HepG2 (cell line): ENCODE measurements around the gene NEK5. TPM values are rescaled to one million over a fixed set of nuclear protein-coding genes. Genes with fewer than 3 reads are reported as not detected.

Source experiments
- EP300 ChIP-seq, 3 experiments: sonication (generic) in 1 of 3; formaldehyde crosslinking in 1 of 3; IDR thresholded peaks; 2 replicates each; pipeline versions ENCODE4 v1.5.1 to v1.6.1; 2011 to 2020; ENCODE audit warnings: low read depth in 2 of 3, low read length in 2 of 3, borderline replicate concordance in 1 of 3, improper control_type of control experiment in 1 of 3, mild to moderate bottlenecking in 1 of 3, missing genetic modification reagents in 1 of 3, moderate library complexity in 1 of 3
- ETV5 ChIP-seq: IDR thresholded peaks from 2 replicates; pipeline ENCODE4 v1.6.1; 2018; ENCODE audit warnings: missing biosample characterization, missing genetic modification reagents, inconsistent platforms, borderline replicate concordance
- HNF4A ChIP-seq: sonication (generic); formaldehyde crosslinking; IDR thresholded peaks from 2 replicates; pipeline ENCODE4 v1.4.0; 2020; ENCODE audit warnings: missing genetic modification reagents
- ISL2 ChIP-seq: sonication (generic); formaldehyde crosslinking; IDR thresholded peaks from 2 replicates; pipeline ENCODE4 v1.5.0; 2020; ENCODE audit warnings: missing genetic modification reagents
- MAFK ChIP-seq, 2 experiments: IDR thresholded peaks in 1 of 2; conservative IDR thresholded peaks in 1 of 2; 2 replicates each; pipeline ENCODE4 v1.6.1; 2011; ENCODE audit warnings: improper control_type of control experiment in 2 of 2, low read length in 2 of 2
- NCOA2 ChIP-seq: sonication (generic); formaldehyde crosslinking; IDR thresholded peaks from 2 replicates; pipeline ENCODE4 v1.8.0; 2022; ENCODE audit warnings: inconsistent platforms
- SOX6 ChIP-seq, 2 experiments: fragments of 450-650 bp in 1 of 2; sonication (generic) in 1 of 2; formaldehyde crosslinking in 1 of 2; IDR thresholded peaks; 2 replicates each; pipeline versions ENCODE4 v1.4.0 to v1.6.1; 2017 to 2020; ENCODE audit warnings: antibody characterized with exemption in 1 of 2, mild to moderate bottlenecking in 1 of 2, missing genetic modification reagents in 1 of 2
- ZNF652 ChIP-seq: IDR thresholded peaks from 2 replicates; pipeline ENCODE4 v1.6.1; 2016; ENCODE audit warnings: low read depth, borderline replicate concordance
- polyA plus RNA-seq, 8 experiments: library from polyadenylated mRNA; depleted of rRNA in 3 of 8; stranded (reverse) in 7 of 8; unstranded in 1 of 8; fragments of >200 nt; fragmentation: Illumina TruSeq in 4 of 8; extraction: Trizol in 4 of 8; gene quantifications; 2 replicates each; pipeline versions ENCODE4 v1.2.1 to v1.2.3, GENCODE V29; 2011 to 2016; ENCODE audit warnings: low read depth in 4 of 8, missing spikeins in 1 of 8, mixed read lengths in 1 of 8; ENCODE audit not compliant: insufficient read depth in 1 of 8
- total RNA-seq, 5 experiments: library from RNA; depleted of rRNA; stranded (reverse); fragments of >200 nt; fragmentation: Illumina TruSeq; extraction: Trizol; gene quantifications; 2 replicates each; pipeline ENCODE4 v1.2.3, GENCODE V29; 2016; ENCODE audit warnings: low read depth in 1 of 5
- TF ChIP-seq, protein P1 (sequence below): sonication (generic); formaldehyde crosslinking; IDR thresholded peaks from 2 replicates; pipeline ENCODE4 v1.4.0; 2020; ENCODE audit warnings: missing genetic modification reagents, borderline replicate concordance
- TF ChIP-seq, protein P2 (sequence below): sonication (generic); formaldehyde crosslinking; IDR thresholded peaks from 2 replicates; pipeline ENCODE4 v1.4.0; 2020; ENCODE audit warnings: missing genetic modification reagents, mild to moderate bottlenecking, borderline replicate concordance
- TF ChIP-seq, protein P3 (sequence below): IDR thresholded peaks from 2 replicates; pipeline ENCODE4 v1.6.1; 2012; ENCODE audit warnings: low read depth, low read length, improper control_type of control experiment
- TF ChIP-seq, protein P4 (sequence below): sonication (generic); formaldehyde crosslinking; IDR thresholded peaks from 2 replicates; pipeline ENCODE4 v1.4.0; 2020; ENCODE audit warnings: low read depth, mild to moderate bottlenecking, missing genetic modification reagents
- TF ChIP-seq, protein P5 (sequence below): sonication (generic); formaldehyde crosslinking; IDR thresholded peaks from 2 replicates; pipeline ENCODE4 v1.4.0; 2020; ENCODE audit warnings: missing genetic modification reagents, low read depth, mild to moderate bottlenecking, borderline replicate concordance
- TF ChIP-seq, protein P6 (sequence below): sonication (generic); formaldehyde crosslinking; IDR thresholded peaks from 2 replicates; pipeline ENCODE4 v1.4.0; 2020; ENCODE audit warnings: mild to moderate bottlenecking, missing genetic modification reagents, borderline replicate concordance

The NEK5 gene
- total and polyA plus RNA-seq, 2 of the 13 experiments (the other 11 are each of a cell fraction or from before 2014, with no cell fraction given) = 0.12 to 0.22 TPM

DNA sequence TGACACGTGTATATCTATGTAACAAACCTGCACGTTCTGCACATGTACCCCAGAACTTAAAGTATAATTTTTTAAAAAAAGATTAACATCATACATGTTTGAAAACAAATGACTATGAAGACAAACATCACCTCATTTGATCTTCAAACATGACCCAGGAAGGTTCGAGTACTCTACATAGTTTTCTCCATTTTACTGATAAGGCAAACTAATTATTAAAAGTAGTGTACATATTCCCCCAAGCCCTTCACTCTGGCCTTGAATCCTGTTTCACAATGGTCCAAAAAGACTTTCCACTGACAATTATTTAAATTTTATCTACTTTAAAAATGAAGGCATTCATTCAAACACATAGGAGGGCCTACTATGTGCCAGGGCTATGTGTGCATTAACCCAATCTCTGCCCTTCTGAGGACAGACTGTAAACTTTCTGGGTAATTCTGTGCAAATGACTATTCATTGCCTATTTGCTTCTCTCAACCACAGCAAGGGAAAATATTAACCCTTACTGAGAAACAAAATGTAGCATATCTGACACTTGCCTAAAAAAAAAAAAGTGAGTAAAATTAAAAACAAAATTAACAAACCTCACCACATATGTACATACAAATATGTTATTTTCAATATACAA, 139.8 kb downstream of the NEK5 start (continued):
- TF ChIP-seq, protein P1, sequence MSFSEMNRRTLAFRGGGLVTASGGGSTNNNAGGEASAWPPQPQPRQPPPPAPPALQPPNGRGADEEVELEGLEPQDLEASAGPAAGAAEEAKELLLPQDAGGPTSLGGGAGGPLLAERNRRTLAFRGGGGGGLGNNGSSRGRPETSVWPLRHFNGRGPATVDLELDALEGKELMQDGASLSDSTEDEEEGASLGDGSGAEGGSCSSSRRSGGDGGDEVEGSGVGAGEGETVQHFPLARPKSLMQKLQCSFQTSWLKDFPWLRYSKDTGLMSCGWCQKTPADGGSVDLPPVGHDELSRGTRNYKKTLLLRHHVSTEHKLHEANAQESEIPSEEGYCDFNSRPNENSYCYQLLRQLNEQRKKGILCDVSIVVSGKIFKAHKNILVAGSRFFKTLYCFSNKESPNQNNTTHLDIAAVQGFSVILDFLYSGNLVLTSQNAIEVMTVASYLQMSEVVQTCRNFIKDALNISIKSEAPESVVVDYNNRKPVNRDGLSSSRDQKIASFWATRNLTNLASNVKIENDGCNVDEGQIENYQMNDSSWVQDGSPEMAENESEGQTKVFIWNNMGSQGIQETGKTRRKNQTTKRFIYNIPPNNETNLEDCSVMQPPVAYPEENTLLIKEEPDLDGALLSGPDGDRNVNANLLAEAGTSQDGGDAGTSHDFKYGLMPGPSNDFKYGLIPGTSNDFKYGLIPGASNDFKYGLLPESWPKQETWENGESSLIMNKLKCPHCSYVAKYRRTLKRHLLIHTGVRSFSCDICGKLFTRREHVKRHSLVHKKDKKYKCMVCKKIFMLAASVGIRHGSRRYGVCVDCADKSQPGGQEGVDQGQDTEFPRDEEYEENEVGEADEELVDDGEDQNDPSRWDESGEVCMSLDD (CRISPR knock-in tag) = no peak
- TF ChIP-seq, protein P2, sequence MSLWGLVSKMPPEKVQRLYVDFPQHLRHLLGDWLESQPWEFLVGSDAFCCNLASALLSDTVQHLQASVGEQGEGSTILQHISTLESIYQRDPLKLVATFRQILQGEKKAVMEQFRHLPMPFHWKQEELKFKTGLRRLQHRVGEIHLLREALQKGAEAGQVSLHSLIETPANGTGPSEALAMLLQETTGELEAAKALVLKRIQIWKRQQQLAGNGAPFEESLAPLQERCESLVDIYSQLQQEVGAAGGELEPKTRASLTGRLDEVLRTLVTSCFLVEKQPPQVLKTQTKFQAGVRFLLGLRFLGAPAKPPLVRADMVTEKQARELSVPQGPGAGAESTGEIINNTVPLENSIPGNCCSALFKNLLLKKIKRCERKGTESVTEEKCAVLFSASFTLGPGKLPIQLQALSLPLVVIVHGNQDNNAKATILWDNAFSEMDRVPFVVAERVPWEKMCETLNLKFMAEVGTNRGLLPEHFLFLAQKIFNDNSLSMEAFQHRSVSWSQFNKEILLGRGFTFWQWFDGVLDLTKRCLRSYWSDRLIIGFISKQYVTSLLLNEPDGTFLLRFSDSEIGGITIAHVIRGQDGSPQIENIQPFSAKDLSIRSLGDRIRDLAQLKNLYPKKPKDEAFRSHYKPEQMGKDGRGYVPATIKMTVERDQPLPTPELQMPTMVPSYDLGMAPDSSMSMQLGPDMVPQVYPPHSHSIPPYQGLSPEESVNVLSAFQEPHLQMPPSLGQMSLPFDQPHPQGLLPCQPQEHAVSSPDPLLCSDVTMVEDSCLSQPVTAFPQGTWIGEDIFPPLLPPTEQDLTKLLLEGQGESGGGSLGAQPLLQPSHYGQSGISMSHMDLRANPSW (CRISPR knock-in tag) = no peak
- TF ChIP-seq, protein P3, sequence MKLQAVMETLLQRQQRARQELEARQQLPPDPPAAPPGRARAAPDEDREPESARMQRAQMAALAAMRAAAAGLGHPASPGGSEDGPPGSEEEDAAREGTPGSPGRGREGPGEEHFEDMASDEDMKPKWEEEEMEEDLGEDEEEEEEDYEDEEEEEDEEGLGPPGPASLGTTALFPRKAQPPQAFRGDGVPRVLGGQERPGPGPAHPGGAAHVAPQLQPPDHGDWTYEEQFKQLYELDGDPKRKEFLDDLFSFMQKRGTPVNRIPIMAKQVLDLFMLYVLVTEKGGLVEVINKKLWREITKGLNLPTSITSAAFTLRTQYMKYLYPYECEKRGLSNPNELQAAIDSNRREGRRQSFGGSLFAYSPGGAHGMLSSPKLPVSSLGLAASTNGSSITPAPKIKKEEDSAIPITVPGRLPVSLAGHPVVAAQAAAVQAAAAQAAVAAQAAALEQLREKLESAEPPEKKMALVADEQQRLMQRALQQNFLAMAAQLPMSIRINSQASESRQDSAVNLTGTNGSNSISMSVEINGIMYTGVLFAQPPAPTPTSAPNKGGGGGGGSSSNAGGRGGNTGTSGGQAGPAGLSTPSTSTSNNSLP = peak; percentile 38; the same call in 1 of the 2 replicates
- TF ChIP-seq, protein P4, sequence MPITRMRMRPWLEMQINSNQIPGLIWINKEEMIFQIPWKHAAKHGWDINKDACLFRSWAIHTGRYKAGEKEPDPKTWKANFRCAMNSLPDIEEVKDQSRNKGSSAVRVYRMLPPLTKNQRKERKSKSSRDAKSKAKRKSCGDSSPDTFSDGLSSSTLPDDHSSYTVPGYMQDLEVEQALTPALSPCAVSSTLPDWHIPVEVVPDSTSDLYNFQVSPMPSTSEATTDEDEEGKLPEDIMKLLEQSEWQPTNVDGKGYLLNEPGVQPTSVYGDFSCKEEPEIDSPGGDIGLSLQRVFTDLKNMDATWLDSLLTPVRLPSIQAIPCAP (CRISPR knock-in tag) = no peak
- TF ChIP-seq HNF4A = peak; percentile 41
- TF ChIP-seq ISL2 (CRISPR knock-in tag) = peak; percentile 45; the same call in 1 of the 2 replicates
- TF ChIP-seq ZNF652 = peak; percentile 80
- peak in 1 of 2 experiments; percentile 47; a peak in 2 of 4 replicates for TF ChIP-seq EP300 (IDR thresholded peaks at IDR 0.05; ENCODE audit: low read depth in 2 of 2, low read length in 2 of 2)
- TF ChIP-seq EP300 (CRISPR knock-in tag; IDR thresholded peaks at IDR 0.05; ENCODE audit: borderline replicate concordance) = no peak
- TF ChIP-seq NCOA2 (CRISPR knock-in tag) = peak; percentile 68
- TF ChIP-seq MAFK (conservative IDR thresholded peaks at IDR 0.05 in 1 of 2, IDR thresholded peaks at IDR 0.05 in 1 of 2; ENCODE audit: low read length in 2 of 2) = no peak
- no peak for TF ChIP-seq ETV5 (CRISPR knock-in tag)
- TF ChIP-seq SOX6 (IDR thresholded peaks at IDR 0.05) = no peak
- TF ChIP-seq SOX6 (CRISPR knock-in tag; IDR thresholded peaks at IDR 0.05) = peak; percentile 30; the same call in 1 of the 2 replicates
- TF ChIP-seq, protein P5, sequence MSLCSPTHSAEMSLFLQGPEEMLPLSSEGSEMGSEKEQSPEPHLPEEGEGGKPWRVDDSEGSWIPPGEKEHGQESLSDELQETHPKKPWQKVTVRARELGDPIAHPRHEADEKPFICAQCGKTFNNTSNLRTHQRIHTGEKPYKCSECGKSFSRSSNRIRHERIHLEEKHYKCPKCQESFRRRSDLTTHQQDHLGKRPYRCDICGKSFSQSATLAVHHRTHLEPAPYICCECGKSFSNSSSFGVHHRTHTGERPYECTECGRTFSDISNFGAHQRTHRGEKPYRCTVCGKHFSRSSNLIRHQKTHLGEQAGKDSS (CRISPR knock-in tag) = no peak
- TF ChIP-seq, protein P6, sequence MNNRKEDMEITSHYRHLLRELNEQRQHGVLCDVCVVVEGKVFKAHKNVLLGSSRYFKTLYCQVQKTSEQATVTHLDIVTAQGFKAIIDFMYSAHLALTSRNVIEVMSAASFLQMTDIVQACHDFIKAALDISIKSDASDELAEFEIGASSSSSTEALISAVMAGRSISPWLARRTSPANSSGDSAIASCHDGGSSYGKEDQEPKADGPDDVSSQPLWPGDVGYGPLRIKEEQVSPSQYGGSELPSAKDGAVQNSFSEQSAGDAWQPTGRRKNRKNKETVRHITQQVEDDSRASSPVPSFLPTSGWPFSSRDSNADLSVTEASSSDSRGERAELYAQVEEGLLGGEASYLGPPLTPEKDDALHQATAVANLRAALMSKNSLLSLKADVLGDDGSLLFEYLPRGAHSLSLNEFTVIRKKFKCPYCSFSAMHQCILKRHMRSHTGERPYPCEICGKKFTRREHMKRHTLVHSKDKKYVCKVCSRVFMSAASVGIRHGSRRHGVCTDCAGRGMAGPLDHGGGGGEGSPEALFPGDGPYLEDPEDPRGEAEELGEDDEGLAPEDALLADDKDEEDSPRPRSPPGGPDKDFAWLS = no peak
